ENCODE results near the gene KCNE3. TPM values are rescaled to one million over a fixed set of nuclear protein-coding genes. Genes with fewer than 3 reads are reported as not detected.

Gene KCNE3
- total and polyA plus RNA-seq, 2 of the 4 experiments (the other 2 are of a cell fraction) = 0.05 to 0.18 TPM

DNA sequence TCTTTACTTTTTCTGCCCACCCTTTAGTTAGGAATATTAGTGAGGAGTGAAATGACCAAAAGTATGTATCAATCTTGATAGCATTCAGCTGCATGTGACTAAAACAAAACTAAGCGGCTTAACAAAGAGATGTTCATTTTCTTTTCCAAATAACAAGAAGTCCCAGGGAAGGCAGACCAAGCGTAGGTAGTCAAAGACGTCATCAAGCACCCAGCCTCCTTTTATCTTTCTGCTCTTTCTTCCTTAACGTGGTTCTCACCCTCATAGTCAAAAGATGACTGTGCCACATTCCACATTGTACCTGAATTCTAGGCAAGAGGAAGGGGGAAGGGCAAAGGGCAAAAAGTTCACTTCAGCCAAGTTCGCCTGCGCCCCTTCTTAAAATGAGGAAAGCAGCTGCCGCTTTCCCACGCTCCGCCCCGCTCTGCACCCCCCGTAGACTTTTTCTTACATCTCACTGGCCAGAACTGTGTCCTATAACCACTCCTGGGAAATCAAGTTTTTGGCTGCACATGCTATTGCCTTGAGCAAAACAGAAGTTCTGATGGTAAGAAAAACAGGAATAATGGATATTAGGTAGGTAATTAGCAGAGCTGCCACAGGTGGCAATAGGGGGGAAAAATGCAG lies 54.5 kb downstream of the KCNE3 start:
- Histone ChIP-seq H3K56ac (ENCODE audit: extremely low read depth, insufficient read depth, low read length) (no peak overlapping the region), H2AK5ac (ENCODE audit: low read depth, low read length) (no peak overlapping the region), H3K4me2 (ENCODE audit: low read depth, low read length) (no peak overlapping the region), H3K14ac (replicated peaks; ENCODE audit: low read depth, low read length) (no peak overlapping the region), H2AFZ (replicated peaks; ENCODE audit: low read length, poor library complexity) (no peak overlapping the region), H2BK20ac (ENCODE audit: low read depth, low read length) (no peak overlapping the region), H2BK15ac (ENCODE audit: low read depth, low read length) (no peak overlapping the region), H3K4ac (ENCODE audit: low read depth, low read length) (no peak overlapping the region), H3K23ac (ENCODE audit: low read depth, low read length) (no peak overlapping the region), H4K8ac (ENCODE audit: low read depth in 2 of 2, low read length in 2 of 2) (no peak overlapping the region), H3K4me1 (ENCODE audit: control insufficient read depth, insufficient read depth, low read length) (peaks cover 1% of the 10 kb centered on the region; the same call in 1 of the 2 replicates), H3K9me3 (ENCODE audit: control insufficient read depth, insufficient read depth, low read length) (no peaks in the 10 kb centered on the region), H4K20me1 (ENCODE audit: insufficient read depth, low read length) (no peaks in the 10 kb centered on the region), H3K27ac (ENCODE audit: insufficient read depth, low read length) (no peak overlapping the region), H4K91ac (ENCODE audit: insufficient read depth, low read depth, low read length) (no peak overlapping the region), H3K18ac (ENCODE audit: low read depth, low read length) (no peak overlapping the region), H3K36me3 (ENCODE audit: control insufficient read depth, insufficient read depth, low read length) (no peaks in the 10 kb centered on the region), H2AK9ac (replicated peaks; ENCODE audit: low read depth, low read length, poor library complexity) (no peak overlapping the region), H2BK5ac (ENCODE audit: low read depth, low read length, poor library complexity, severe bottlenecking) (no peak overlapping the region), H3K79me1 (ENCODE audit: low read depth in 1 of 2, low read length in 2 of 2) (no peaks in the 10 kb centered on the region), H3K27me3 (ENCODE audit: control insufficient read depth, insufficient read depth, low read length) (peaks cover 9% of the 10 kb centered on the region), H3K9me1 (ENCODE audit: insufficient read depth, low read length) (peaks cover 4% of the 10 kb centered on the region), H2BK120ac (ENCODE audit: low read depth, low read length) (no peak overlapping the region), H3K4me3 (ENCODE audit: insufficient read depth, low read depth, low read length) (no peak overlapping the region), H4K5ac (ENCODE audit: low read depth, low read length) (no peak overlapping the region), H3K9ac (ENCODE audit: low read depth, low read length) (no peak overlapping the region)
- dilution Hi-C loops (cut with HindIII; ENCODE audit: low sequenced_read_pairs, unreplicated experiment) = no loop called here
- ChIA-PET POLR2A (ENCODE audit: unreplicated experiment) (no interaction called here), CTCF (no interaction called here)
- no peak for TF ChIP-seq MXI1 (IDR thresholded peaks at IDR 0.05; ENCODE audit: borderline replicate concordance, low read depth, low read length)
- TF ChIP-seq FOS (IDR thresholded peaks at IDR 0.05; ENCODE audit: low read depth, low read length) = no peak
- TF ChIP-seq POLR2A (IDR thresholded peaks at IDR 0.05; ENCODE audit: low read depth, low read length) = no peak
- TF ChIP-seq BHLHE40 (IDR thresholded peaks at IDR 0.05; ENCODE audit: low read depth, low read length) = no peak
- TF ChIP-seq CEBPB (IDR thresholded peaks at IDR 0.05; ENCODE audit: low read depth, low read length) = no peak
- no peak for TF ChIP-seq NFE2L2 (IDR thresholded peaks at IDR 0.05; ENCODE audit: low read depth, low read length)
- no peak for TF ChIP-seq CTCF (conservative IDR thresholded peaks at IDR 0.05; ENCODE audit: low read depth, low read length)
- TF ChIP-seq MAFK (IDR thresholded peaks at IDR 0.05; ENCODE audit: low read depth, low read length) = no peak
- no peak for TF ChIP-seq SMC3 (IDR thresholded peaks at IDR 0.05; ENCODE audit: low read depth, low read length)
- TF ChIP-seq, protein P1, sequence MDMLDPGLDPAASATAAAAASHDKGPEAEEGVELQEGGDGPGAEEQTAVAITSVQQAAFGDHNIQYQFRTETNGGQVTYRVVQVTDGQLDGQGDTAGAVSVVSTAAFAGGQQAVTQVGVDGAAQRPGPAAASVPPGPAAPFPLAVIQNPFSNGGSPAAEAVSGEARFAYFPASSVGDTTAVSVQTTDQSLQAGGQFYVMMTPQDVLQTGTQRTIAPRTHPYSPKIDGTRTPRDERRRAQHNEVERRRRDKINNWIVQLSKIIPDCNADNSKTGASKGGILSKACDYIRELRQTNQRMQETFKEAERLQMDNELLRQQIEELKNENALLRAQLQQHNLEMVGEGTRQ (IDR thresholded peaks at IDR 0.05; ENCODE audit: low read depth, low read length) = no peak
- no peak for TF ChIP-seq RCOR1 (IDR thresholded peaks at IDR 0.05; ENCODE audit: insufficient replicate concordance, low read length)
- no peak for TF ChIP-seq RFX5 (IDR thresholded peaks at IDR 0.05; ENCODE audit: low read depth, low read length)
- no peak for TF ChIP-seq RAD21 (IDR thresholded peaks at IDR 0.05; ENCODE audit: low read length)
- no peak for TF ChIP-seq MAZ (IDR thresholded peaks at IDR 0.05; ENCODE audit: borderline replicate concordance, low read depth, low read length)
- no peak for TF ChIP-seq ELK1 (IDR thresholded peaks at IDR 0.05; ENCODE audit: borderline replicate concordance, low read depth, low read length)
- no peak for TF ChIP-seq CHD1 (IDR thresholded peaks at IDR 0.05; ENCODE audit: low read depth, low read length)
- no TSS peak for BruUV-seq (replicated peaks)
- WGBS, 2 experiments (ENCODE audit: extremely low coverage in 2 of 2, insufficient read length in 1 of 2) = no CpG with 5 or more reads among the region's 11 CpGs
- intact Hi-C loops (cut with micrococcal nuclease) = no loop called here
- no peak for ATAC-seq (ENCODE audit: low read depth)
- in situ Hi-C loops (cut with MboI; ENCODE audit: low sequenced_read_pairs) = no loop called here
- no peak for DNase-seq
